Suprapubic skin (tissue), 4 donors: ENCODE measurements around the gene RAB27A. TPM values are rescaled to one million over a fixed set of nuclear protein-coding genes. Genes with fewer than 3 reads are reported as not detected.

Source experiments
- DNase-seq, 2 donors: peaks; one replicate each; pipeline ENCODE4 v3.0.0-alpha.2; 2019; ENCODE audit warnings: low spot score in 2 of 2
- H3K27ac ChIP-seq: fragments of 200-600 bp; sonication (generic); one replicate; pipeline ENCODE4 v1.5.1; 2019
- H3K27me3 ChIP-seq: fragments of 200-600 bp; sonication (generic); one replicate; pipeline ENCODE4 v1.5.1; 2019
- H3K36me3 ChIP-seq: fragments of 200-600 bp; sonication (generic); one replicate; pipeline ENCODE4 v1.5.1; 2019
- H3K4me1 ChIP-seq: fragments of 200-600 bp; sonication (generic); one replicate; pipeline ENCODE4 v1.5.1; 2019
- H3K4me3 ChIP-seq: fragments of 200-600 bp; sonication (generic); one replicate; pipeline ENCODE4 v1.5.1; 2019; ENCODE audit warnings: mild to moderate bottlenecking
- H3K9me3 ChIP-seq: fragments of 200-600 bp; sonication (generic); one replicate; pipeline ENCODE4 v1.5.1; 2019
- EP300 ChIP-seq: sonication (generic); formaldehyde crosslinking; IDR thresholded peaks from one replicate; pipeline ENCODE4 v1.6.1; 2017; ENCODE audit warnings: antibody characterized with exemption
- POLR2A ChIP-seq, 2 donors: fragments of 450-650 bp; IDR thresholded peaks; one replicate each; pipeline ENCODE4 v1.6.1; 2017; ENCODE audit warnings: antibody characterized with exemption in 2 of 2, mild to moderate bottlenecking in 2 of 2, moderate library complexity in 2 of 2
- POLR2AphosphoS5 ChIP-seq, 3 donors: sonication (generic); formaldehyde crosslinking; IDR thresholded peaks; one replicate each; pipeline ENCODE4 v1.6.1; 2017; ENCODE audit warnings: antibody characterized with exemption in 3 of 3
- WGBS: methylation state at CpG from one replicate; pipeline ENCODE4 v1.1.5; 2018; 5-methylcytosine and 5-hydroxymethylcytosine counted together
- total RNA-seq, 4 donors: library from RNA; depleted of rRNA; stranded (reverse); fragments of >200 nt; gene quantifications; one replicate each; pipeline ENCODE4 v1.1.0, GENCODE V29; 2016
- TF ChIP-seq, protein P1 (sequence below), 2 donors: fragments of 200-600 bp in 1 of 2; fragments of 450-650 bp in 1 of 2; sonication (generic) in 1 of 2; IDR thresholded peaks; one replicate each; pipeline ENCODE4 v1.5.1; 2016 to 2019; ENCODE audit warnings: antibody characterized with exemption in 2 of 2, mild to moderate bottlenecking in 1 of 2, moderate library complexity in 1 of 2

The RAB27A gene
- total RNA-seq, 4 donors from 2014 or later, result 7.8 to 16.1 (median 9.2) TPM

DNA sequence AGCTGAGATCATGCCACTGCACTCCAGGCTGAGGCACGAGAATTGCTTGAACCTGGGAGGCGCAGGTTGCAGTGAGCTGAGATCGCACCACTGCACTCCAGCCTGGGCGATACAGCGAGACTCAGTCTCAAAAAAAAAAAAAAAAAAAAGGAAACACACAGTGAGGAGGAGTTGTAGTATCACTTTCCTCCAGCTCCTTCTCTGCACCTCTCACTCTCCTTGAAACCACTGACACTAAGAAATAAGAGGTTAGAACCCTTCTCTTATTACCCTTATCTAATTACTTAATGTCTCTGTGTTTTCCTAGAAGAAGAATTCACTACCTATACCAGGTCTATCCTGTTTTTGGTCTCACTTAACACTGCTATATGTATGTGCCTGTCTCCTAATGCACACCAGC is 31.7 kb downstream of the RAB27A start:
- no peaks in the 10 kb centered on the region for H3K9me3 ChIP-seq
- no peak overlapping the region for H3K27ac ChIP-seq
- DNase-seq, result no peak
- H3K27me3 ChIP-seq, result no peaks in the 10 kb centered on the region
- H3K4me1 ChIP-seq, result peaks cover 3% of the 10 kb centered on the region
- WGBS, result 97% methylated on average over 5 of the region's 5 CpGs
- H3K4me3 ChIP-seq, result no peak overlapping the region
- TF ChIP-seq POLR2AphosphoS5 (IDR thresholded peaks at IDR 0.05) (no peak), EP300 (no peak), POLR2A (IDR thresholded peaks at IDR 0.05) (no peak)
- TF ChIP-seq, protein P1, sequence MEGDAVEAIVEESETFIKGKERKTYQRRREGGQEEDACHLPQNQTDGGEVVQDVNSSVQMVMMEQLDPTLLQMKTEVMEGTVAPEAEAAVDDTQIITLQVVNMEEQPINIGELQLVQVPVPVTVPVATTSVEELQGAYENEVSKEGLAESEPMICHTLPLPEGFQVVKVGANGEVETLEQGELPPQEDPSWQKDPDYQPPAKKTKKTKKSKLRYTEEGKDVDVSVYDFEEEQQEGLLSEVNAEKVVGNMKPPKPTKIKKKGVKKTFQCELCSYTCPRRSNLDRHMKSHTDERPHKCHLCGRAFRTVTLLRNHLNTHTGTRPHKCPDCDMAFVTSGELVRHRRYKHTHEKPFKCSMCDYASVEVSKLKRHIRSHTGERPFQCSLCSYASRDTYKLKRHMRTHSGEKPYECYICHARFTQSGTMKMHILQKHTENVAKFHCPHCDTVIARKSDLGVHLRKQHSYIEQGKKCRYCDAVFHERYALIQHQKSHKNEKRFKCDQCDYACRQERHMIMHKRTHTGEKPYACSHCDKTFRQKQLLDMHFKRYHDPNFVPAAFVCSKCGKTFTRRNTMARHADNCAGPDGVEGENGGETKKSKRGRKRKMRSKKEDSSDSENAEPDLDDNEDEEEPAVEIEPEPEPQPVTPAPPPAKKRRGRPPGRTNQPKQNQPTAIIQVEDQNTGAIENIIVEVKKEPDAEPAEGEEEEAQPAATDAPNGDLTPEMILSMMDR (IDR thresholded peaks at IDR 0.05), result no peak
- H3K36me3 ChIP-seq, result no peaks in the 10 kb centered on the region

DNA sequence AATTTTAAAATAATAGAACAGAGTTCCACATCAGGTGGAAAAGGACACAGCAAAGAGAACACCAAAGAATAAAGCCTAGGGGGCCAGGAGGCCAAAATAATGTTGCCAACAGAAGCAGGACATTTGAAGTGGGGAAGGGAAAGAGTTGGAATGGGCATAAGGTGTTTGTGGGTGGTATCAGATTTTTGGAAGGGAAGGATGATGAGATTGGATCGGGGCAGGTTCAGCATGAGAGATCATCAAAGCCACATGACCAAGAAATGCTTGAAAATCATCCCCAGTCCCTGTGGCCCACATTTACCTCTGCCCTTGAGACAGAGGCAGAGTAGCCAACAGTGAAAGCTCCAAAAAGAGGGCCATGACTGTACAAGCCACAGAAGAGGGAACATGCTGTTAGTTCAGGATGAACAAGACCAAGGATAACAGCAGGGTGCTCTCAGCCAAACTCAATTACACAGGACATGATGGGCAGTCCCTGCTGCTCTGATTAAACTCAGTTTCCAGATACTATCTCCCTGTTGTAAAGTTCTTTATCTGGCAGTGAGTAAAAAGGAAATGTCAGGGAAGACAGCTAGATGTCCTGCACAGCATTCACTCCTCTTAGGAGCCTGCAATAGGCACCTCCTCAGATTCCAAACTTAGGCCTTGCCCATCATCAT is 32.5 kb downstream of the RAB27A start:
- 100% methylated on average over 1 of the region's 1 CpG for WGBS

DNA sequence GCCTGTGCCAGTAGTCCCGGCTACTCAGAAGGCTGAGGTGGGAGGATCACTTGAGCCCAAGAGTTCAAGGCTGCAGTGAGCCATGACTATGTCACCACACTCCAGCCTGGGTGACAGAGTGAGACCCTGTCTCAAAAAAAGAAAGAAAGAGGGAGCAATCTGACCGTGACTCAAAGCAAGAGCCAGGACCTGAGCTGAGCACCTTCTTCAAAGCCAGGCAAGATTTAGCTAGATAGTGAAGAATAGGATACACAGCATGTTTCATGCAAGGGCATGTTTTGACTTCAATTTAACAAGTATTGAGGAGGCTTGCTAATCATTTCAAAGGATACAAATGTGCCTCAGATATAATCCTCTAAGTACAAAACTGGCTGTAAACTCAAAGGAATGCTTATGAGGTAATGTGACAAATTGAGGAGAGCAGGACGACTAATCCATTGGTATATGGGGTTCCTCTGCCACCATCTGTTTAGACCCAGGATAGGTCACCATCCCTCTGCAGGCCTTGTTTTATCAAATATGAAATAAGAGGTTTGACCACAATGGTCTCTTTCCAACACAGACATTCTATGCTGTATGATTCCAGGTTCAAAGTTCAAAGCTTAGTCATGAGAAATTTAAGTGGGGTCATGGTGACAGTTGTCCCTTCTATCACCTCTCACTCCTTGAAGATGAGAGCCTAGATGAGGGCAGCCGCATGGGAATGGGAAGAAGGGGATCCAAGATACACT is 33.2 kb downstream of the RAB27A start:
- 70% methylated on average over 4 of the region's 4 CpGs for WGBS
- H3K4me1 ChIP-seq, result peaks cover 3% of the 10 kb centered on the region
- no peak overlapping the region for H3K27ac ChIP-seq
- H3K9me3 ChIP-seq, result no peaks in the 10 kb centered on the region
- no peaks in the 10 kb centered on the region for H3K36me3 ChIP-seq
- H3K4me3 ChIP-seq, result no peak overlapping the region
- H3K27me3 ChIP-seq, result no peaks in the 10 kb centered on the region
- DNase-seq, result no peak
- TF ChIP-seq POLR2AphosphoS5 (IDR thresholded peaks at IDR 0.05) (no peak), EP300 (no peak), POLR2A (IDR thresholded peaks at IDR 0.05) (no peak)
- TF ChIP-seq, protein P1 (IDR thresholded peaks at IDR 0.05), result no peak

More for the DNA sequence above, 32.5 kb downstream of the RAB27A start:
- Histone ChIP-seq H3K4me1 (peaks cover 3% of the 10 kb centered on the region), H3K36me3 (no peaks in the 10 kb centered on the region), H3K27me3 (no peaks in the 10 kb centered on the region), H3K9me3 (no peaks in the 10 kb centered on the region), H3K4me3 (no peak overlapping the region), H3K27ac (no peak overlapping the region)
- TF ChIP-seq POLR2AphosphoS5 (IDR thresholded peaks at IDR 0.05) (no peak), POLR2A (IDR thresholded peaks at IDR 0.05) (no peak)
- DNase-seq, result no peak

DNA sequence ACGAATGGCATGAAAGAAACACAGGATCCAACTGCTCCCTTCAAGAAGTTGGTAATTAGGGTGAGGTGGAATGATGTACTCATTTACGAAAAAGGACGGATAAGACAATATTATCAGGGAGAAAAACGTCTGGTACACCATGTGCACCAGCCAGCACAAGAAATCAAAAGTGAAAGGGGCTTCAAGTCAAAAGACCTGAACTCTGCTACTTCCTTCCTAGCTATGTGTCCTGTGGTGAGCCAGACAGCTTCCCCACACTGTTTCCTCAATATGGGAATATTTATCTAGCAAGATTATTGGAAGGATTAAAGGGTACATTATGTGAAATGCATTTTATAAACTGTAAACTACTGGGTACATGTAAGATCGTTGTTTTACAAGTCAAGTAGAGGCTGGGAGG is 33.9 kb downstream of the RAB27A start:
- no peaks in the 10 kb centered on the region for H3K27me3 ChIP-seq
- no peak for TF ChIP-seq POLR2AphosphoS5 (IDR thresholded peaks at IDR 0.05)
- TF ChIP-seq, protein P1 (IDR thresholded peaks at IDR 0.05), result no peak
- TF ChIP-seq POLR2A (IDR thresholded peaks at IDR 0.05), result no peak
- no peak for TF ChIP-seq EP300
- no peak overlapping the region for H3K27ac ChIP-seq
- DNase-seq, result no peak
- H3K4me3 ChIP-seq, result no peak overlapping the region
- 67% methylated on average over 5 of the region's 5 CpGs for WGBS
- no peaks in the 10 kb centered on the region for H3K36me3 ChIP-seq
- H3K9me3 ChIP-seq, result no peaks in the 10 kb centered on the region
- peaks cover 7% of the 10 kb centered on the region for H3K4me1 ChIP-seq

DNA sequence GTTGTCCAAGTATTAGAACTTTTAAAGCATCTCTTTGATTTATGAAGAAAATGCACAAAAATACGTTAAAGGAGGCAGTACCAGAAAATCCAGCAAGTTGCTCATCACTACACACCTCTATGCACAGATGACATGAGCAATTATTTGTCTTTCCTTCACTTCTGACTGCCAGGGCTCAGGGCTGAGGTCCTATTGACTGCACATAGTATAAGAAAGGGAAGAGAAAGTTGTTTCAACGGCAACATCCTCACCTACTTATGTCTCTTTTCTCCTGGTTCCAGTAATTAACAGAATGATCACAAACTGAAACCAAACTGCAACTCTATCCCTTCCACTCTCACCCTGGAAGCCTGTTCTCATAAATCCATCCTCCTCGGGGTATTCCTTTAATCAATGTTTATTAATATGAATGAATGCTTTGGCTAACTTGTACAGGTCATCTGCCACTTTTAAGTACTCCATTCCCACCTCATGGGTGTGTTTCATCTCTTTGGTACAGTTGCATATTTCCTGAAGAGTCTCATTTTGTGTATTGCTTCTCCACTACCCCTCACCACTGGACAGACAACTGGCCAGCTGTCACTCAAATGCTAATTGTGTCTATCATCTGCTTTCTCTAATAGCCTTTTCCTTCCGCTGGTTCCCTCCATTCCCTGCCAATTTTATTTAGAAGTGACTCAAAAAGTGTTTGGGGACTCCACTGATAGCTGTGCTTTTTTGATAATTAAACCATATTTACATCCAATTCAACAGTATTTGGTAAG is 34.5 kb downstream of the RAB27A start:
- Histone ChIP-seq H3K4me3 (no peak overlapping the region), H3K36me3 (no peaks in the 10 kb centered on the region), H3K27me3 (no peaks in the 10 kb centered on the region), H3K4me1 (peaks cover 10% of the 10 kb centered on the region), H3K9me3 (no peaks in the 10 kb centered on the region), H3K27ac (no peak overlapping the region)
- TF ChIP-seq EP300, result no peak
- TF ChIP-seq POLR2A (IDR thresholded peaks at IDR 0.05), result no peak
- TF ChIP-seq POLR2AphosphoS5 (IDR thresholded peaks at IDR 0.05), result no peak
- TF ChIP-seq, protein P1 (IDR thresholded peaks at IDR 0.05), result no peak
- DNase-seq, result no peak
- WGBS, result 69% methylated on average over 4 of the region's 4 CpGs
